CD4-positive, CD25-positive, alpha-beta regulatory T cell (primary cell): ENCODE measurements around the gene IL15. TPM values are rescaled to one million over a fixed set of nuclear protein-coding genes. Genes with fewer than 3 reads are reported as not detected.

Experiments used
- ATAC-seq, 2 donors: fragments of 150-1000 bp; cut with Tn5 transposase; one replicate each; pipeline ENCODE4 v1.10.0; 2021; ENCODE audit warnings: low read depth in 2 of 2, moderate number of reproducible peaks in 2 of 2, moderate library complexity in 1 of 2
- DNase-seq, 3 donors: peaks; one replicate each; pipeline versions ENCODE4 v3.0.0 to v3.0.0-alpha.2; 2012 to 2022; ENCODE audit warnings: mixed read lengths in 1 of 3
- H3K27ac ChIP-seq: one replicate; pipeline ENCODE4 v1.7.0; 2013; ENCODE audit warnings: mild to moderate bottlenecking, low read length; ENCODE audit not compliant: insufficient read depth, poor library complexity, severe bottlenecking
- H3K27me3 ChIP-seq: one replicate; pipeline ENCODE4 v1.7.0; 2013; ENCODE audit warnings: low read length; ENCODE audit not compliant: control insufficient read depth, insufficient read depth
- H3K36me3 ChIP-seq: one replicate; pipeline ENCODE4 v1.7.0; 2013; ENCODE audit warnings: mild to moderate bottlenecking, low read length, moderate library complexity; ENCODE audit not compliant: control insufficient read depth, insufficient read depth
- H3K4me1 ChIP-seq: 2 replicates; pipeline ENCODE4 v1.7.0; 2013; ENCODE audit warnings: mild to moderate bottlenecking, low read length; ENCODE audit not compliant: insufficient read depth, control insufficient read depth, poor library complexity, severe bottlenecking
- H3K4me3 ChIP-seq: one replicate; pipeline ENCODE4 v1.7.0; 2013; ENCODE audit warnings: low read depth, mild to moderate bottlenecking, low read length, moderate library complexity
- H3K9me3 ChIP-seq, 2 experiments: 1 replicate in 1 of 2; 2 replicates in 1 of 2; pipeline ENCODE4 v1.7.0; 2013; ENCODE audit warnings: low read length in 2 of 2, mild to moderate bottlenecking in 1 of 2, moderate library complexity in 1 of 2; ENCODE audit not compliant: control insufficient read depth in 2 of 2
- H3K27ac Mint-ChIP-seq, 3 donors: one replicate each; pipeline ENCODE4 v1.8.0; 2020 to 2022; ENCODE audit warnings: mild to moderate bottlenecking in 3 of 3, mixed read lengths in 3 of 3, moderate library complexity in 2 of 3
- H3K27me3 Mint-ChIP-seq: one replicate; pipeline ENCODE4 v1.8.0; 2022; ENCODE audit warnings: mild to moderate bottlenecking, mixed read lengths
- H3K36me3 Mint-ChIP-seq: one replicate; pipeline ENCODE4 v1.8.0; 2020; ENCODE audit warnings: mixed read lengths
- H3K4me1 Mint-ChIP-seq, 4 donors: one replicate each; pipeline ENCODE4 v1.8.0; 2020 to 2022; ENCODE audit warnings: mixed read lengths in 4 of 4, mild to moderate bottlenecking in 1 of 4
- H3K4me3 Mint-ChIP-seq, 4 donors: one replicate each; pipeline ENCODE4 v1.8.0; 2020 to 2022; ENCODE audit warnings: mild to moderate bottlenecking in 4 of 4, mixed read lengths in 4 of 4, moderate library complexity in 3 of 4
- H3K9me3 Mint-ChIP-seq, 7 donors: one replicate each; pipeline ENCODE4 v1.8.0; 2020 to 2022; ENCODE audit warnings: mixed read lengths in 7 of 7, mild to moderate bottlenecking in 3 of 7, moderate library complexity in 2 of 7
- polyA plus RNA-seq, 4 donors: library from polyadenylated mRNA; unstranded; fragments of 300-500 nt; fragmentation: Illumina TruSeq; gene quantifications; one replicate each; pipeline ENCODE4 v1.2.3, GENCODE V29; 2021
- total RNA-seq: library from RNA; stranded (reverse); gene quantifications from one replicate; pipeline ENCODE4 v1.2.3, GENCODE V29; 2022

Gene IL15
- total and polyA plus RNA-seq, 5 donors from 2014 or later: 0.52 to 2.3 (median 1.7) TPM

DNA sequence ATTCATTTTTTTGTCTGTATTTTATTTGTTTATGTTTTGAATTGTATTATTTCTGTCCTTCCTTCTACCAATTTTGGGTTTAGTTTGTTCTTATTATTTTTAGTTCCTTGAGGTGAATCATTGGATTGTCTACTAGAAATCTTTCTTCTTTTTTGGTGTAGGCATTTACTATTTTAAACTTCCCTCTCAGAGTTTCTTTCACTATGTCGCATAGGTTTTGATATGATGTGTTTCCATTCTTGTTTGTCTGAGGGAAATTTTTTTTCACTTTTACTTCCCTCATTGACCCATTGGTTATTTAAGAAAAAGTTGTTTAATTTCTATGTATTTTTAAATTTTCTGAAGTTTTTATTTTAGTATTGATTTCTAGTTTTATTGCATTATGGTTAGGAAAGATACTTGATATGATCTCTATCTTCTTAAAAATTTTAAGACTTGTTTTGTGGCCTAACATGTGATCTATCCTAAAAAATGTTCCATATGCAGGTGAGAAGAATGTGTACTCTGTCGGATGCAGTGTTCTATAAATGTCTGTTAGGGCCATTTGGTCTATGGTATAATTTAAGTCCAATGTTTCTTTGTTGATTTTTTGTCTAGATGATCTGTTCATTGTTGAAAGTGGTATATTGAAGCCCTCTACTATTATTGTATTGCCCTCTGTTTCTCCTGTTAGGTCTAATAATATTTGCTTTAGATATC, 68.8 kb downstream of the IL15 start:
- peaks cover 0 to 9% (median 2%) of the 10 kb centered on the region in 7 donors for H3K9me3 Mint-ChIP-seq
- H3K27me3 ChIP-seq: no peaks in the 10 kb centered on the region
- DNase-seq (no peak), ATAC-seq (no peak)
- no peaks in the 10 kb centered on the region for H3K4me1 ChIP-seq
- H3K27ac ChIP-seq: no peak overlapping the region
- no peaks in the 10 kb centered on the region for H3K36me3 ChIP-seq
- H3K4me1 Mint-ChIP-seq: no peaks in the 10 kb centered on the region
- H3K36me3 Mint-ChIP-seq: no peaks in the 10 kb centered on the region
- no peaks in the 10 kb centered on the region for H3K27me3 Mint-ChIP-seq
- no peak overlapping the region for H3K4me3 ChIP-seq
- H3K9me3 ChIP-seq: peaks cover 0 to 3% of the 10 kb centered on the region in 2 experiments
- no peak overlapping the region for H3K27ac Mint-ChIP-seq
- H3K4me3 Mint-ChIP-seq: no peak overlapping the region

DNA sequence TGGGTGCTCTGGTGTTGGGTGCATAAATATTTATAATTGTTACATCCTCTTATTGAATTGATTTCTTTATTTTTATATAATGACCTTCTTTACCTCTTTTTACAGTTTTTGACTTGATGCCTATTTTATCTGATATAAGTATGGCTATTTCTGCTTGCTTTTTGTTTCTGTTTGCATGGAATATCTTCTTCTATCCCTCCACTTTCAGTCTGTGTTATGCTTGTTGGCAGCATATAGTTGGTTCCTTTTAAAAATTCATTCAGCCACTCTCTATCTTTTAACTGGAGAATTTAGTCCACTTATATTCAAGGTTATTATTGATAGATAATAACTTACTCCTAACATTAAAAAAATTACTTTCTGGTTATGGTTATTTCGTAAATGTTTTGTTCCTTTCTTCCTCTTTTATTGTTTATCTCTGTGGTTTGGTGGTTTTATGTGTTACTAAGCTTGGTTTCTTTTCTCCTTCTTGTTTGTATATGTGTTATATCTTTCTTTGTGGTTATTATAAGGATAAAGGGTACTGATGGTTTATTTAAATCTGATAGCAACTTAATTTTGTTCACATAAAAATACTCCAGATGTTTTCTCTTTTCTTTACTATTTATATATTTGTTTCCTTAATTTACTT, 69.5 kb downstream of the IL15 start:
- Mint-ChIP-seq H3K27me3 (no peaks in the 10 kb centered on the region), H3K36me3 (no peaks in the 10 kb centered on the region), H3K27ac (no peak overlapping the region), H3K9me3 (peaks cover 0 to 10% (median 2%) of the 10 kb centered on the region in 7 donors), H3K4me3 (no peak overlapping the region), H3K4me1 (no peaks in the 10 kb centered on the region)
- no peaks in the 10 kb centered on the region for H3K27me3 ChIP-seq
- ATAC-seq: no peak
- DNase-seq: no peak
- peaks cover 0 to 3% of the 10 kb centered on the region in 2 experiments for H3K9me3 ChIP-seq
- H3K4me3 ChIP-seq: no peak overlapping the region
- H3K4me1 ChIP-seq: no peaks in the 10 kb centered on the region
- no peaks in the 10 kb centered on the region for H3K36me3 ChIP-seq
- no peak overlapping the region for H3K27ac ChIP-seq

DNA sequence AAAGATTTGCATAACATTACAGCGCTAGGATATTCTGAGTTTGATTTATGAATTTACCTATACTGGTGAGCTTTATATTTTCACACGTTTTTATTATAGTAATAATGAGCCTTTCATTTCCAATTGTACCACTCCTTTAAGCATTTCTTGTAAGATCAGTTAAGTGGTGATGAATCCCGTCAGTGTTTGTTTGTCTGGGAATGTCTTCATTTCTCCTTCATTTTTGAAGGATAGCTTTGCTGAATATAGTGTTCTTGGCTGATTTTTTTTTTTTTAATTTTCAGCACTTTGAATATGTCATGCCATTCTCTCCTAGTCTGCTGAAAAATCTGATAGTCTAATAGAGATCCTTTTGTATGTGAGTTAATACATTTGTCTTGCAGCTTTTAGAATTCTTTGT, 70.1 kb downstream of the IL15 start:
- Histone ChIP-seq H3K4me3 (no peak overlapping the region), H3K27me3 (no peaks in the 10 kb centered on the region), H3K27ac (no peak overlapping the region), H3K36me3 (no peaks in the 10 kb centered on the region), H3K9me3 (peaks cover 0 to 3% of the 10 kb centered on the region in 2 experiments), H3K4me1 (no peaks in the 10 kb centered on the region)
- ATAC-seq (no peak), DNase-seq (no peak)
- H3K4me3 Mint-ChIP-seq: no peak overlapping the region
- no peak overlapping the region for H3K27ac Mint-ChIP-seq
- no peaks in the 10 kb centered on the region for H3K36me3 Mint-ChIP-seq
- H3K4me1 Mint-ChIP-seq: no peaks in the 10 kb centered on the region
- H3K27me3 Mint-ChIP-seq: no peaks in the 10 kb centered on the region
- H3K9me3 Mint-ChIP-seq: peaks cover 0 to 10% (median 2%) of the 10 kb centered on the region in 7 donors

DNA sequence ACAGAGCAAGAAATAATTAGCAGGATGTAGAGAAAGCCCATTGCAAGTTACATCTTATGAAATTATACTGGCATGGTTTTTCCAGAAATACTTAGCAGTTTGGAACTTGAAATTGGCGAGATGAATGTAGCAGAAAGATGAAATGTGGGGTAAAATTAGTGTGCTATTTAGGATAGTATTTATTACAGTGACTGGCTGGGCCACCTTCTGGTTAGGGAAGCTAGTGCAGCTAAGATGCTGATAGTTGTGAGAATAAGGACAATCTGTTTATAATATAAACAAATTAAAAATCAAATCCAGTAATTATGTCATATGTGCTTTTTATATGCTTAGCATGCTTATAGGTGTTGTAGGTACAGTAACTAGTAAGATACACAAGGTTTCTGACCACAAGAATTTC, 74.8 kb downstream of the IL15 start:
- Histone ChIP-seq H3K36me3 (no peaks in the 10 kb centered on the region), H3K27me3 (no peaks in the 10 kb centered on the region), H3K4me3 (no peak overlapping the region), H3K9me3 (peaks cover 0 to 3% of the 10 kb centered on the region in 2 experiments), H3K27ac (no peak overlapping the region), H3K4me1 (no peaks in the 10 kb centered on the region)
- Mint-ChIP-seq H3K4me3 (no peak overlapping the region), H3K4me1 (no peaks in the 10 kb centered on the region), H3K36me3 (no peaks in the 10 kb centered on the region), H3K27me3 (no peaks in the 10 kb centered on the region), H3K9me3 (peaks cover 0 to 10% (median 0%) of the 10 kb centered on the region in 7 donors), H3K27ac (no peak overlapping the region)
- DNase-seq (peak in 1 of 3 donors; percentile 7), ATAC-seq (no peak)

DNA sequence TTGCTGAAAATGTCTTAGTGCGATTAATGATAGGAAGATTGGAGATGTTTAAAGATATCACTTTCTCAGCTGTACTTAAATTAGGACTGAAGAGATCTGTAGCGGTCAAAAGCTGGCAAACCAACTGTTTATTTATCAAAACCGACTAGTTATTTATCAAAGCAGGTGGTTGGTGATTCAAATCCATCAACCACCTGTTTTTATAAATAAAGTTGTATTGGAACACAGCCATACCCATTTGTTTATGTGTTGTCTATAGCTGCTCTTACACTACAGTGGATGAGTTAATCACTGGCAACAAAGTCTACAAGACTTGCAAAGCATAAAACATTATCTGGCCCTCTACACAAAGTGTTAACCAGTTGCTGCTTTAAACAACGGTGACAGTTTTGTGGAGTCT, 76.8 kb downstream of the IL15 start:
- no peaks in the 10 kb centered on the region for H3K4me1 Mint-ChIP-seq

DNA sequence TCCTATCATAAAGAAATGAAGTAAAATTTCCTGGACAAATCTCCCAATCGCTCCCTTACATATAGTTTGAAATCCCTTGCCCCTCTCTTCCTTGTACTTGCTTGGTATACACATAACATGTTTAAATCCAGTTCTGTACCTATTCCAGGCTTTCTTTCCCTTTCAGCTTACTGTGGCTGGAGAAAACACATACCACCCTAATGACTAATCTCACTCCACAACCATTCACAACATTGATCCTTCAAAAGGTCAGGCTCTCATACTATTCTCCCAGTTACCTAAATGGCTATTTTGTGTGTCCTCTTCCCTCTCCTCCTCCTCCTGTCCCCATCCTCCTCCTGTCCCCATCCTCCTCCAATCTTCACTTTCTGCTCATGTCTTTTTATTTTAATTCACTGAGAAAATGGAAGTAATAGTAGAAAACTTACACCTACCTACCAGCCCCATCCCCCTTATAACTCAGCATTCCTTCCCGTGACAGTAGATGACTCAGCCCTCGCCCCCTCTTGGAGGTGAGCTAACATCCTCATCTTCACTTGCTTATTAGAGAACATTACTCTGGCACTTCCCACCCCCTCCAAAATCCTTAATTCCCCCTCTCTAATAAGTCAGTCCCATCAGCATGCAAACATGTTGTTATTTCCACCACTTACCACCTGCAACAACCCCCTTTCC, 77.5 kb downstream of the IL15 start:
- Histone ChIP-seq H3K27ac (no peak overlapping the region), H3K4me1 (no peaks in the 10 kb centered on the region), H3K4me3 (no peak overlapping the region), H3K9me3 (no peaks in the 10 kb centered on the region), H3K36me3 (no peaks in the 10 kb centered on the region), H3K27me3 (no peaks in the 10 kb centered on the region)
- no peaks in the 10 kb centered on the region for H3K4me1 Mint-ChIP-seq
- ATAC-seq: no peak
- H3K9me3 Mint-ChIP-seq: peaks cover 0 to 8% (median 0%) of the 10 kb centered on the region in 7 donors
- H3K27me3 Mint-ChIP-seq: no peaks in the 10 kb centered on the region
- H3K36me3 Mint-ChIP-seq: no peaks in the 10 kb centered on the region
- no peak overlapping the region for H3K27ac Mint-ChIP-seq
- DNase-seq: no peak
- no peak overlapping the region for H3K4me3 Mint-ChIP-seq

More for the DNA sequence above, 76.8 kb downstream of the IL15 start:
- Mint-ChIP-seq H3K9me3 (peaks cover 0 to 8% (median 0%) of the 10 kb centered on the region in 7 donors), H3K36me3 (no peaks in the 10 kb centered on the region), H3K27me3 (no peaks in the 10 kb centered on the region), H3K4me3 (no peak overlapping the region), H3K27ac (no peak overlapping the region)
- Histone ChIP-seq H3K27me3 (no peaks in the 10 kb centered on the region), H3K27ac (no peak overlapping the region), H3K4me1 (no peaks in the 10 kb centered on the region), H3K36me3 (no peaks in the 10 kb centered on the region), H3K4me3 (no peak overlapping the region), H3K9me3 (no peaks in the 10 kb centered on the region)
- ATAC-seq (no peak), DNase-seq (no peak)

DNA sequence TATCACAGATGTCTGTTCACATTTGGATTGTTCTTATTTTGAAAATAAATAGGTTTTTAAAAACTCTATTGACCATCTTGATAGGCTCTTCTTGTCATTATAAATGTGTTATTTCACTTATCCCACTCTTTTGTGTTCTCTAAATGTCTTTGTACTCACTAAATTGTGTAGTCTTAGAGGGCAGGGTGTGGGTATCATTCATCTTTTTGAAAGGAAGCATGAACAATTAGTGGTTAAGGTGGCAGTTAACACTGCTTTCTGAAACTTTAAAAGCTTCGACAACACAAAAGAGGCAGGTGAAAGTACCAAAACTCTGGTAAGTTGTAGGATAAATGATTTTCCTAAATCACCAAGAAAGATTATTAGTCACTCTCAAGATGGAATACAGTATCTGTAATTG, 83.2 kb downstream of the IL15 start:
- Histone ChIP-seq H3K4me1 (no peaks in the 10 kb centered on the region), H3K9me3 (no peaks in the 10 kb centered on the region), H3K27ac (no peak overlapping the region), H3K4me3 (no peak overlapping the region), H3K36me3 (no peaks in the 10 kb centered on the region), H3K27me3 (no peaks in the 10 kb centered on the region)
- H3K4me1 Mint-ChIP-seq: no peaks in the 10 kb centered on the region
- DNase-seq: no peak
- H3K4me3 Mint-ChIP-seq: no peak overlapping the region
- no peaks in the 10 kb centered on the region for H3K27me3 Mint-ChIP-seq
- H3K27ac Mint-ChIP-seq: no peak overlapping the region
- H3K9me3 Mint-ChIP-seq: peaks cover 0 to 8% (median 0%) of the 10 kb centered on the region in 7 donors
- no peaks in the 10 kb centered on the region for H3K36me3 Mint-ChIP-seq
- ATAC-seq: no peak
